DMS 273 treated with DMSO at 0.1 percent for 48 hours (cell line): ENCODE results near the gene DEPDC5.

Experiments used
- DNase-seq: peaks from one replicate; lab custom pipeline; 2025; lab: John Stamatoyannopoulos, UW

Gene DEPDC5

DNA sequence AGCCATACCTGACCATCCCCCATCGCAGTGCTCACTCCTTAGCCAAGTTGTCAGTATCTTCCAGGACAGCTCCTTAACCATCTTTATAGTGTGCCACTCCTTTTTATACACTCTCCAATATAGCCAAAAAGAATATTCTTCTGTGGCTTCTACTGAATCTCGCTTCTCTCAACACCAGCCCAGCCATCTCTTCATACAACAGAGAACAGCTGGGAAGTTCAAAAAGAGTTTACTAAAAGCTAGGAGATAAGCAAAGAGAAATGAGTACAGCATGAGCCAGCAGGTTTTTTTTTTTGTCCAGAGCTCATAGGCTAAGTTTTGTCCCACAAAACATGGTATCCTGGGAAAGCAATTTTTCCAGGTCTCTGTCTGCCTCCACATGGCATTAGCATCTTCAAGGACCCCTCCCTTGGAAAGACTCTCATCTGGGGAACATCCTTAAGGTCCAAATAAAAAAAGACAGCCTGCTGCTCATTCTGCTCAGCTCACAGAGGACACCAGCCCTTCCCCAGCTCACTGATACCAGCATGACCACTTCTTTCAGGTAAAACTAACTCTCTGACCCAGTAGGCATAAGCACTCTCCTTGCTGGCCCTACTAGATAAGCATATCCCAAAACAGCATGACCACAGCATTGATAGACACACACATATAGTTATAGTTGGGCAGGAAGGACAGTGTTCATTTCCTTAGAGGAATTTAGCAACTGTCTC lies 141.7 kb downstream of the DEPDC5 start:
- DNase-seq, result no peak

DNA sequence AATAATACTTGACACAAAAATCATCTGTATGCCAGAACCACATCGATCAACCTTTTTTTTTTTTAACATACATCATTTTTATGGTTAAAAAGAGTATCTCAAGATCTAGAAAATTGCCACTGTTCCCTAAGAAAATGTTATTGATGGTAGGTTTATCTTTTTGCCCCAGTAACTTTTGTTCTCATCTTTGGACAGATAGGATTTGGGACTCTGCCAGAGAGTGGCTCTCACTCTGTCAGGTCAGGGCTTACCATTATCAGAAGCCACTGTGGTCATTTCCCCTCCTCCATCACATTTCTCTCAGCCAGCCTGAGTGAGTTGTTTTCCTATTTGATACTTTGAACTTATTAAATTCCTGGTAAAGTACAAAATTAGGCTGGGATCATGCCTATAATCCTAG lies 142.7 kb downstream of the DEPDC5 start:
- no peak for DNase-seq

DNA sequence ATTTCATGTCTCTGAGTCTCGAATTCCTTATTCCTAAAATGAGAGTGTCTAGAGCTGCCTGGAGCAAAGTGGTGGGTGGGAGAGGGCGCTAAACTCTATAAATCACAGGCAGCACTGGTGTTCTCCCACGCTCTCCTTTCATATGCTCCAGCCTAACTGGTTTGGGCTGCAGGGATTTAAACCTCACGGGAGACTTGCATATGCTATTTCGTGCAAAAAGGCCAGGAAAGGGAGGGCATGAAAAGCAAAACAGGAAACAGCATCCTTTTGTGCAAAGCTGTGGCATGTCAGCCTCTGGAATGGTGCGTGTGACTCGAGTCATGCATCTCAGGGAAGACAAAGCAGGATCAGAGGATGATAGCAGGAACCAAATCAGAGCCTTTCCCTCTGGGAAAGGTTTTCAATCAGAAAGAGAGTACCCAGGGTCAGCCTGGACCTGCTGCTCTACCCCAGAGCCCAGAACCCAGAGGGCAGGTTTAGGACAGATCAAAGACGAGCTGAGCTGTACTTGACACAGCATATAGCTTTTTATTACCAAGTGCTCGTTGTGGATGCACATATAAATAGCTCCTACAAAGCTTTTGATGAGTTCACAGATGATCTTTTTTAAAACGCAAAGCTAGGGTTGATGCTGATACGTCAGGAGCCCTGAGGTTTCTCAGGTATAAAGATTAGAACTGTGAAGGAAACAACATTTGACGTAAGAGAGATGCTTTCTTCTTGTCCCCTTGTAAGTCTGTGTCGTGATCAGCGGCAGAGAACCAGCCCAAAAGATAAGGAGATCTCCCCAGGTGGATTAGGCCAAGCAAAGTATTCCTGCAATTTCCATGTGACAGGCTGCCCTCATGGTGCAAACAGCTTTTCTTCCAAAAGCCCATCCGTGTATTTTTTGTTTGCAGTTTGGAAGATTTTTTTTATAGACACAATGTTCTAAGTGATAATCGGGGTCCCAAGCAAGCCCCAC lies 144.3 kb downstream of the DEPDC5 start:
- no peak for DNase-seq

DNA sequence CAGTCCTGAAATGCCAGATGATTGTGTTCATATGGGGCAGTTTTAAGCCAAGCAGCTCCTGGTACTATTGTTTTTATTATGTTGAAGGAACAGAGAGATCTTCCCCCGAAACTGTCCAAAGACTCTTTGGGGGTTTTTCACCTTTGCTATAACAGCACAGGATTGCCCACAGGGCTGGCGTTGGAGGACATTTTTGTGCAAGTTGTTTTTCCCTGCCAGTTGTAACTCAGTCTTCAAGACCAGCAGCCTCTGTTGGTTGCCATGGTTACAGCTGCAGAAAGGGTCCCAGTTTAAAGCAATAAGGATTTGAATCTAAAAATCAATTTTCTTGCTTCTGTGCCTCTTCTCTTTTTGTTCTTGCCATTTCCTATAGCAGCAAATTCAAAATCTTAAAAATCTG lies 145.1 kb downstream of the DEPDC5 start:
- DNase-seq, result no peak

DNA sequence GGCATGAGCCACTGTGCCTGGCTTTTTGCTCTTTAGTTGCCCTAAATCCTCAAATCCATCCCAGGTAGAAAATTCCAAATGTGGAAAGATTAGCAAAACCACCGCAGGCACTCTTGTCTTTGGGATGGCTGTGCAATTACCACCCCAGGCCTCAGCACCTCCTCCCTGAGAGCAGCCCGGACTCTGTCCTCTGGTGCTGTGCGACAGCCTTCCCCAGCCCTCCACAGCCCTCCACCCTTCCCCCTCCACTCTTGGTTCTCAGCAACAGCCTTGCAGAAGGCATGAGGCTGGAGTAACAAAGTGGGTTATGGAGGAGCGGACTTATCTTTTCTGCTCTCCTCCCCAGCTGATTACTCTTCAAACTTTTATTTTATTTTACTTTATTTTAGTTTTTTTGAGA lies 145.8 kb downstream of the DEPDC5 start:
- DNase-seq, result no peak

DNA sequence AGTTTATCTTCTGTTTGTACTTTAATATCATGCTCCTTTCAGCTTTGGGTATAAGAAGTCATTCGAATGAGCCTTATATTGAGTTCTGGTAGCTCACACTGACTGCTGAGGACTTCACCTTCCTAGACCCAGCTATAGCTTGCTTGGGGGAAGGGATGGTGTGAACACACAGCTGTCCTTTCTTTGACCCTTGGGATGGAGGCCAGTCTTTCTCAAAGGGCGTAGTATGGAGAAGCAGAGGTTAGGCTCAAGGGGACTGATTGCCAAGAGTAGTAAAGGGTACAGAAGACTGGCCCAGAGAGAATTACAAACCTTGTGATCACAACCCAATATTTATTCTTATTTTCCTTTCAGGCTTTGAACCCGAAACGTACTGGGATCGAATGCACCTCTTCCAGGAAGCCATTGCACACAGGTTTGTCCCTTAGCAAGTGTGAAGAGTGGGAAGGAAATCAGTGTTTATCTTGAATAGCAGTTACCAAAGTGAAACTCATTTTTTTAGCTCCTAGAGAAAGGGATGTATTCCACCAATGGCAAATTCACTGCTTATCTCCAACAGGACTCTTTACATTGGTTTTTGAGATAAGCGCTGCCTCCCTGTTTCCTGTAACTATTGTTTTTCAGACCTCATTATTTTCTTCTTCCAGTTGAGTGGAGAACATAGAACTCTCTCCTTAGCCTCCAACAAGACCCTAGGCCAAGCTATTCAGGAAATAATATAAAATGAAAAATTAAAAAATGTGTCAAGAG lies 147.7 kb downstream of the DEPDC5 start:
- DNase-seq, result no peak

DNA sequence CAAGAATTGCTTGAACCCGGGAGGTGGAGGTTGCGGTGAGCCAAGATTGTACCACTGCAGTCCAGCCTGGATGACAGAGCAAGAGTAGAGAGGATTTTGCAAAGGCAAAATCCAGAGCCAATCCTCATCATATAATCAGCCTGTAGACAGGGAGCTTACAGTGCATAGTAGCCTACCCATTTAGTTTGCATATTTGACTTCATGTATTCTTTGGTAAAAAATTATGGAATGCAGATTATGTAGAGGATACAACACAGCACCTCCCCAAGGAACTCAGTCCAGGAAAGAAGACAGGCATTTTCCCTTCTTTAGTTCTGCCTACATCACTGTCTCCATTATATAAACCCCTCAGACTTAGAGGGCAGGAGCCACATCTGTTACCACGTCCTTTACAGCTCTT lies 150.8 kb downstream of the DEPDC5 start:
- no peak for DNase-seq

DNA sequence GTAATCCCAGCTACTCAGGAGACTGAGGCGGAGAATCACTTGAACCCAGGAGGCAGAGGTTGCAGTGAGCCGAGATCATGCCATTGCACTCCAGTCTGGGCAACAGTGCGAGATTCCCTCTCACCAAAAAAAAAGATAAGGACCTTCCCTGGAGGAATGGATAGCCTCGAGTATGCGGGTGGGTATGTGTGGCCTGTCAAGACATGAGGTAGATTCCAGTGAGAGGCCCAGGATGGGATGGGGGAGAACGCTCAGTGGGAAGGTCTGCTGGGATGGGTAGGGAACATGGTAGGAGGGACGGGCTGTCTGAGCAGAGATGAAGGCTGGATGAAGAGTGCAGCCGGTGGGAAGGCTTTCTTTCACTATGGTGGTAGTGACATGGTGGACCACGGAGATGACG lies 151.5 kb downstream of the DEPDC5 start:
- no peak for DNase-seq

DNA sequence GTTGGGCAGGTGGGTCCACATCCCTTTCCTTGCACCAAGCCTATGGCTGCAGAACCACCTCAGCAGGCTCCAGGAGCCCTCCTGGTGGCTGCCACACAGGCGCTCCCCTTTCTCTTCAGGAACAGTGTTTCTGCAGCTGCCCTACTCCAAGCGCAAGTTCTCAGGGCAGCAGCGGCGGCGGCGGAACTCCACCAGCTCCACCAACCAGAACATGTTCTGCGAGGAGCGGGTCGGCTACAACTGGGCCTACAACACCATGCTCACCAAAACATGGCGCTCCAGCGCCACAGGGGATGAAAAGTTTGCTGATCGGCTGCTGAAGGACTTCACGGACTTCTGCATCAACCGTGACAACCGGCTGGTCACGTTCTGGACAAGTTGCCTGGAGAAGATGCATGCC lies 152.3 kb downstream of the DEPDC5 start:
- no peak for DNase-seq

DNA sequence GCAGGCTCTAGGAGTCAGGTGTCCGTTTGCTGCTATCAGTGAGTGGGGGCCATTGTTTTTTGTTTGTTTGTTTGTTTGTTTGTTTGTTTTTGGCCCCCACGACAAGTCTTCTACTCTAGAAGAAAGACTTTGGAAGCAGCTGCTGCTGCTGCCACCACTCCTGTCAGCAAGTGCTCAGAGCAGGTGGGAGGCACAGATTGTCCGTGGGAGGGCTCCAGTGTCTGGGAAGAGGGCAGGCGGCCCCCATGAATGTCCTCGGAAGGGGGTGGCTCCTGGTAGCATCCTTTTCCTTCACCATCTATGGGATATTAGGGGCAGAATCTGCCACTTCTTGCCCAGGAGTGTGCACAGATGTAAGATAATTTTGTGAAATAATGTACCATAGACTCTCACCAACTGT lies 152.8 kb downstream of the DEPDC5 start:
- no peak for DNase-seq

DNA sequence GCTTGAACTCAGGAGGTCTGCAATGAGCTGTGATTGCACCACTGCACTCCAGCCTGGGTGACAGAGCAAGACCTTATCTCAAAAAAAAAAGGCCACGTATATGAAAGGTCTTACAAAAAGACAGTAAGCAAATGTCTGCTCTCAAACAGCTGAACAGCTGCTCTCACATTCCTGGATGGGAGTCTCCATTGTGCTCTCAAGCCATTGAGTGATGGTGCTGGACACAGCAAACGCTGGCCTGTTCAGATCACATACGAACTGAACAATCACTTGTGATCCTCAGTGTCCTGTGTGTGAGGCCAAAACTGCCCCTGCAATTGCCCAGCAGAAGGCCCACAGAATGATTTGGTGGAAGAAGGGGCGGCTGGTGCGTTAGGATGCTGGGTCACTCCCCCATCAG lies 156.2 kb downstream of the DEPDC5 start:
- DNase-seq, result no peak

DNA sequence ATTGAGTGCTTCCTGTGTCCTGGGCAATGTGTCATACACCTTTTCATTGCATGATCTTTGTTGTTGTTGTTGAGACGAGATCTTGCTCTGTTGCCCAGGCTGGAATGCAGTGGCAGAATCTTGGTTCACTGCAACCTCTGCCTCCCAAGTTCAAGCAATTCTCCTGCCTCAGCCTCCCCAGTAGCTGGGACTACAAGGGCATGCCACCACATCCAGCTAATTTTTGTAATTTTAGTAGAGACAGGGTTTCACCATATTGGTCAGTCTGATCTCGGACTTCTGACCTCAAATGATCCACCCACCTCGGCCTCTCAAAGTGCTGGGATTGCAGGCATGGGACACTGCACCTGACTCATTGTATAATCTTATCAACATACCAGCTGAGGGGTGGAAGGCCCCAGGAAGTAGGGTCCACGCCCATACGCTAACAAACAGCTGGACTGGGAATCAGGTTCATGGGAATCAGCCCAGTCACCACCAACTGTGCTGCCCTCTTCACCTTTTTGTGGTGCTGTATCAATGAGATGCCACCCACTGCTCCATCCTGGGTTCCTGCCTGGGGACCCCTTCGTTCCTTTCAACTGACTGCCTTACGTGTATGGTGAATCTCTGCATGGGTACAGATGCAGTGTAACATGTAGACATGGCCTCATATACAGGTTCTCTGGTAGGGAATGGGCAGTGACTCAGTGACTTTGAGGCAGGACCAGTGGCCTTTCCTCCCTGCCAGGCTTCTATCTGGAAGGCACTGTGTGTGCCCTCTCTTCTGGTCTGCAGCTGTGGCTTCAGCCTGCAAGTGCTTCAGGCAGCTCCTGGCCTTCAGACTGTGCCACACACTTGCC lies 158.0 kb downstream of the DEPDC5 start:
- DNase-seq, result no peak

DNA sequence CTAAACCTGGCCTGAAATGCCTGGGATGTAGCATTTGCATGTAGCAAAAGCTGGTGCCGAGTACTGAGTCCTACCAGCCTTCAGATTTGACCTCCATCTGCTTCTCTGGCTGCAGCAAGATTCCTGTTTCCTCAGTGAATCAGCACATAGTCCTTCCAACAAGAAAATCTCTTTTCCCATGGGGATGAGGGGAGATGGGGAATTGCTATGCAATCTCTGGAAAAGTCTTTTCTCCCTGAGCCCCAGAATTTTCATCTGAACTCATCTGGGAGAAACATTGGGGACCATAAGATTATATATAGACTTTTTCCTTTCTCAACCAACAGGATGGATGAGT lies 158.6 kb downstream of the DEPDC5 start:
- no peak for DNase-seq

DNA sequence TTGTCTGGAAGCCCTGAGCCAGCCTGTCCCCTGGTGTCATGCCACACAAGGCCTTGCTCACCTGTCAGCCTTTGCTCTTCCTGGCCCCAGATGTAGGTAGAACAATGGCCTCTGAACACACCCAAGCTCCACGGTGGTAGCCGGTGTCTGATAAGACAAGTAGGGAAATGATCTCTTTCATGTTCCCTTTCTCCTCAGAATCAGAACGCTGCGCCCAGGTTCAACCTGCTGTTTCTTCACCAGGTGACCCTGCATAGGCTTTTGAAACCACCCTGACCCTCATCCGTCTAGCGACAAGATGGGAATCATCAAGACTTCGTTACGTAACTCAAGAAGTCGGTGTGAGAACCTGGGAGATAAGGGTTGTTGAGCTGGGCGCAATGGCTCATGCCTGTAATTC lies 161.8 kb downstream of the DEPDC5 start:
- DNase-seq, result no peak

DNA sequence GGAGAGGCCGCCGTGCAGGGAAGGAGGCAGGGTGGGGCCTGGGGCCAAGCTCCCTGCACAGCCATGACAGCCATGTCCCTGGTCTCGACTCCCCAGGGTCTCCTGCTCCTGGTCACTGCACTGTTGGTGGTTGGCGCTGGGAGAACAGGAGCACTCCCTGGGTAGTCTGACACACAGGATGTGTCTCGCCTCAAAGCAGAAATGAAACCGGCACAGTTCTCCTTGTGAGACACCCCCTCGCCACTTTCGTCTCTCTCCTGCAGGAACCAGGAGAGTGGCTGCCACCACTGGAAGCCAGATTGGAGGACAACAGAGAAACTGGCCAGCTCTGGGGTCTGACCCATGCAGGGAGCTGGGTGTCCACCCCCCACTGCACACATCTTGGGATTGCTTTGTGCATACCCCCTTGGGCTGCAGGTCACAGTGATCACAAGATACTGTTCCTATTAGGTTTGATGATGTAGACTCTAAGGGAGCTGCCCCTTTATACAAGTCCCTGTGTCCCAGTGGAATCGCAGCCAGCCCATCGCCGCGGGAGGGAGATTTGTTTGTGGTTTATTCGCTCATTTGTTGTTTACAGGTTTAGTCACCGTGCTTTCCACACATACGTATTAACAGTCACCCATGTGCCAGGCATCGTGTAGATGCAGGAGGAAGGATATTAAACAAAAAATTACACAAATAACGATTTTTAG lies 163.6 kb downstream of the DEPDC5 start:
- DNase-seq, result no peak

DNA sequence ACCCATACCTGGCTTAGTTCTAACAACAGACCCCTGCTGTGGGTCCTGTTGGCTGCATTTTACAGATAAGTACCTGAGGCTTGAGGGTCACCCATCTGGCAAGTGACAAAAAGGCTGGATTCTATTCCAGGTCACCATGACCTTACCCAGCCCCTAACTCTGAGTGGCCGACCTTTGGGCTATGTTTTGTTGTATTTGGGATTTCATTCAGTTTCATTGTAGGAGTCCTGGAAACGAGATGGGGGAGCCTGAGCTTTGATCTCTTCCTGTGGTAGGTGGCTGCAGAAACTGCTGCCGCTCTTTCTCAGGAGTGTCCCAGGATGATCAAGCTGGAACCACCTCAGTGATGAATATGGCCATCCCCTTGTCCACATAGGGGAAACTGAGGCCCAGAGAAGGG lies 165.9 kb downstream of the DEPDC5 start:
- no peak for DNase-seq

DNA sequence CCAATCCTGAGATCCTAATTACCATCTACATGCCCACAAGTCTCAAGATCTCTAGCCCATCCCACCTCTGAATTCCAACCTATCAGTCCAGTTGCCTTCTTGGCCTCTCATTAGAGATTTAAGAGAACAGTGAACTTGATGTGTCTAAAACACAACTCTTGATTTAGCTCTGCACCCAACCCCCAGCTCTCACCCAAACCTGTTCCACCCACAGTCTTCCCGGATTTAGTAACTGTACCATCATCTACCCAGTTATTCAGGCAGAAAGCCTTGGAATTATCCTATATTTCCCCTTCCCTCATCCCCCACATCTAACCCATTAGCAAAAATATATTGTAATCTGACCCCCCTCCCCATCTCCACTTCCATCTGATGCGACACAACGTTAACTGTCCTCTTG lies 166.5 kb downstream of the DEPDC5 start:
- no peak for DNase-seq

DNA sequence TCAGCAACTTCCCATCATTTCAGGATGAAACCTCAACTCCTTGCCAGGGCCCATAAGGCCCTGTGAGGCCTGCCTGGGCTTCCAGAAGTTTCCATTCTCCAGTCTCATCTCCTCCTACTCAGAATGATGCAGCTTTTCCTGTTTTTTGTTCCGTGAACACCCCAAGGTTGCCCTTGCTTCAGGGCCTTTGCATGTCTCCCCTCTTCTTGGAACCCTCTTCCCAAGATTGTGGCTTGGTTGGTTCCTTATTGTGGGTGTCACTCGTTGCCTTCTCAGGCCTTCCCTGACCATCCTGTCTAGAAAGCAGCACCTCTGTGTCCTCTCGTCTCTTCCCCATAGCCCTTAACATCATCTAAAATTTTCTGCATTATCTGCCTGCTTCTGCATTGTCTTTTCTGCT lies 167.3 kb downstream of the DEPDC5 start:
- no peak for DNase-seq

DNA sequence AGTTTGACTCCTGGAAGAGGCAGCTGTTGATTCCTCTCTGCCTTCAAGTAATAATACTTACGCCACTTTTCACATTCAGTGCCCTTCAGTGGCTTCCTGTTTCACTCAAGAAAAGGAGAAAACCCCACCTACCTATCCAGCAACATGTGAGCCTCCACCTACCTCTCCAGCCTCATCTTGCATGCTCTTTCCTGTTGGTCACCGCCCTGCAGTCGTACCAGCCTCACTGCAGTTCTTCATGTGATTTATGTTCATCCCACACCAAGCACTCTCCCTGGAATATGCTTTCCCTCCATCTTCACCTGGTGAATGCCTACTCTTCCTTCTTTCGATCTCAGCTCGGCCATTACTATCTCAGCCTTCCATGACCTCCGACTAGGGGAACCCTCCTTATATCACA lies 168.7 kb downstream of the DEPDC5 start:
- no peak for DNase-seq

DNA sequence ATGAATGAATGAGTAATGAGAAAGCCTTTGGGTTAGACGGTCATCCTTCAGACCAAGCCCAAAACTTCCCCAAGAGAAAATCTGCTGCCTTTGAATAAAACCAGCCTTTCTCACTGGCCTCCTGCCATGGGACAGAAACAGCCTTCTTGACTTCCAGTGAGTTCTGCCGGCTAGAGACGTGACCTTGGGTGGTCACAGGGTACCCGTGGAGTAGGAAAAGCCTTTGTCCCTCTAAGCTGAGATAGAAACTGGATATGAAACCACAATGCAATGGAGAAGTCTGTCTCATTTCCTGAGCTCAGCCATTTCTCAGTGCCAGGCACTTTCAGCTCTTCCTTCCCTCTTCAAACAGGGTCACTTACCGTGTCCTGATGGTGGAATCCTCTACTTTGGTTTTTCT lies 169.3 kb downstream of the DEPDC5 start:
- no peak for DNase-seq

DNA sequence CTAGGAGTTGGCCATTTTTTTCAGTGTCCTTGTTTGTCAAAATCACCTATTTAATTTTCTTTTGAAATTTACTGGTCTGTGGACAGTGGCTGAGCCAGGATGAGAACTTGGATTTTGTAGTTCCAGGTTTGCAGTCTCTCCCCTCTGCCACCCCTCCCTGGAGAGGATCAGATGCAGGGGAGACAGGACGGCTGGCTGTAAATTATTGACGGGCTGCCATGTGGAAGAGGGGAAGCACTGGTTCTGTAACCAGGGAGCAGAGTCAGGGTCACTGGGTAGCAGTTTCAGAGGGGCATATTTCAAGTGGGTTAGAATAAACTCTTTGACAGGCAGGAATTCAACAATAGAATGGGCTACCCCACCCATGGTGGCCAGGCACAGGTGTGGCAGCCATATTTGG lies 169.9 kb downstream of the DEPDC5 start:
- no peak for DNase-seq
